Hepatocyte (in vitro differentiated cells): ENCODE measurements around the gene SCAPER.

Experiments
- CTCF ChIP-seq: fragments of 200-600 bp; sonication (generic); IDR thresholded peaks from 2 replicates; pipeline ENCODE4 v1.5.1; 2016; ENCODE audit warnings: antibody characterized with exemption, mild to moderate bottlenecking; ENCODE audit not compliant: poor library complexity
- EZH2 ChIP-seq: fragments of 200-600 bp; sonication (generic); IDR thresholded peaks from 2 replicates; pipeline ENCODE4 v1.6.1; 2016; ENCODE audit warnings: antibody characterized with exemption, mild to moderate bottlenecking, borderline replicate concordance
- EZH2phosphoT487 ChIP-seq: fragments of 200-600 bp; sonication (generic); IDR thresholded peaks from one replicate; pipeline ENCODE4 v1.6.1; 2018; ENCODE audit warnings: antibody characterized with exemption, mild to moderate bottlenecking, low read depth, moderate library complexity; ENCODE audit not compliant: unreplicated experiment, severe bottlenecking

GRCh38 chr15:76382987-76383728 lies 522.0 kb downstream of the SCAPER start:
- no peak for TF ChIP-seq EZH2
- no peak for TF ChIP-seq CTCF
- no peak for TF ChIP-seq EZH2phosphoT487
